RWPE1 (cell line): ENCODE data around the gene LPIN1.
"Not testable (repeated sequence)": the region's sequence is repeated elsewhere in the genome, so short reads cannot be mapped to it uniquely, and the experiment has no call there.

Source experiments
- CTCF ChIA-PET: fragments of 350-600 bp; sonication (Branson Sonifier 250); formaldehyde crosslinking; extraction: SDS; loops from one replicate; lab custom pipeline; 2021; lab: Yijun Ruan, JAX
- POLR2A ChIA-PET: fragments of 400-600 bp; formaldehyde crosslinking; extraction: SDS; loops from one replicate; lab custom pipeline; 2020; ENCODE audit warnings: antibody characterized with exemption; ENCODE audit not compliant: low non-redundant PET; lab: Yijun Ruan, JAX
- DNase-seq: peaks from one replicate; pipeline ENCODE4 v3.0.0; 2012; ENCODE audit warnings: low spot score
- H3K27ac ChIP-seq: fragments of 450-650 bp; 2 replicates; pipeline ENCODE4 v1.5.1; 2017
- TF ChIP-seq, protein P1 (sequence below): fragments of 450-650 bp; conservative IDR thresholded peaks from 2 replicates; pipeline ENCODE4 v1.5.1; 2017; ENCODE audit warnings: low read depth, mild to moderate bottlenecking

Gene LPIN1

DNA sequence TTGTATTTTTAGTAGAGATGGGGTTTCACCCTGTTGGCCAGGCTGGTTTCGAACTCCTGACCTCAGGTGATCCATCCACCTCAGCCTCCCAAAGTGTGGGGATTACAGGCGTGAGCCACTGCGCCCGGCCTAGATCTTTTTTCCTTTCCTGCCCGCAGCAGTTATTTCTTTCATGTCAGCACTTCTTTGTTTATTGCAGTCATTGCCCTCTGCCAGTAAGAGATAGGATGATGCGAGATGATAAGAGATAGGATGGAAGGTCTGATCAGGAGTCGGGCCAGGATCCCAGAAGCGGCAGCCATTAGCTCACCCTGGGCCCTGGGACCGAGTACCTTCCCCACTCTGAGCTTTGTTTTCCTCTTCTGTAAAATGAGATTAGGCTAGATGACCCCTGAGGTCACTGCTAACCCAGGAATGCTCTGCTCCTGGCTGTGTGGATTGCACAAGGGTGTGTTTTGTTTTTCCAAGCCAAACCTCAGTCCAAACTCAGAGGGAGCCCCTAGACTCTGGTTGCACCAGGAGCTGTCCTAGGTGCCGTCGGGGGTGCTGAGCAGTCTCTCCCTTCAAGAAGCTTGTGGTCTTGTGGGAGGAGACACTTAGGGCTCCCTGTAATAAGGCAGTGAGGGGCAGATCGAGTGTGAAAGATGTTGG lies 63.3 kb downstream of the LPIN1 start:
- CTCF ChIA-PET = no interaction called here

DNA sequence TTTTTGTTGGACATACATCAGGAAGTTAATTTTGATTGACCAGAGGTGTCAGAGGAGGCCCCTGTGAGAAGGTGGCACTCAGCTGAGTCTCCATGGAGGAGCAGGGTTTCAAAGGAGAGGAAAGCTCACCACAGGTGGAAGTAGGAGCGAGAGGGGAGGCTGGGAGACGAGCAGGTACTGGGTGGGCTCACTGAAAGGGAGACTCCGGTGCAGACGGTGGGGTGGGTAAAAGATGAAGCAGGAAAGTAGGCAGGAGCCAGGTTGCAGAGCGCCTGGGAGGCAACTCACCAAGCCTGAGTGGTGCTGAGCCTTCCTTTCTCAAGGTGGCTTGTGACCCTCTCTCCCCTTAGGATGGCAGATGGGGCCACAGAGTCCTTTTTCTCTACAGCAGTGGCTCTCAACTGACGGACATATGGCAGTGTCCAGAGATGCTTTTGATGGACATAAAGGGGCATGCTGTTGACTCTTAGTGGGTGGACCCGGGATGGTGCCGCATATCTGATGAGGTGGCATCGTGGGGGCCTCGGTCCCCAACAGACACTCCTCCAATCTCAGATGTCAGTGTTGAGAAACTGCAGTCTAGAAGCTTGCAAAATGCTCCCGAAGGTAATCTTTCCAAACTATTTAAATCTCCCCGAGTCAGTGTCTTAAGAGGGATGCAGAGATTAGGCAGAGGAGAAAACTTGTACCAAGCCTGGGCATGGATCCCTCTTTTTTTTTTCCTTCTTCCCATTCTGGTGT lies 64.0 kb downstream of the LPIN1 start:
- no peak overlapping the region for H3K27ac ChIP-seq
- TF ChIP-seq, protein P1, sequence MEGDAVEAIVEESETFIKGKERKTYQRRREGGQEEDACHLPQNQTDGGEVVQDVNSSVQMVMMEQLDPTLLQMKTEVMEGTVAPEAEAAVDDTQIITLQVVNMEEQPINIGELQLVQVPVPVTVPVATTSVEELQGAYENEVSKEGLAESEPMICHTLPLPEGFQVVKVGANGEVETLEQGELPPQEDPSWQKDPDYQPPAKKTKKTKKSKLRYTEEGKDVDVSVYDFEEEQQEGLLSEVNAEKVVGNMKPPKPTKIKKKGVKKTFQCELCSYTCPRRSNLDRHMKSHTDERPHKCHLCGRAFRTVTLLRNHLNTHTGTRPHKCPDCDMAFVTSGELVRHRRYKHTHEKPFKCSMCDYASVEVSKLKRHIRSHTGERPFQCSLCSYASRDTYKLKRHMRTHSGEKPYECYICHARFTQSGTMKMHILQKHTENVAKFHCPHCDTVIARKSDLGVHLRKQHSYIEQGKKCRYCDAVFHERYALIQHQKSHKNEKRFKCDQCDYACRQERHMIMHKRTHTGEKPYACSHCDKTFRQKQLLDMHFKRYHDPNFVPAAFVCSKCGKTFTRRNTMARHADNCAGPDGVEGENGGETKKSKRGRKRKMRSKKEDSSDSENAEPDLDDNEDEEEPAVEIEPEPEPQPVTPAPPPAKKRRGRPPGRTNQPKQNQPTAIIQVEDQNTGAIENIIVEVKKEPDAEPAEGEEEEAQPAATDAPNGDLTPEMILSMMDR = no peak
- POLR2A ChIA-PET = no interaction called here
- no peak for DNase-seq
- CTCF ChIA-PET = interaction anchor here (0.7 kb wide), 1 partner anchor 226 kb away, joined by 4 read pairs; no protein-coding TSS in a partner anchor

More for the DNA sequence above, 63.3 kb downstream of the LPIN1 start:
- POLR2A ChIA-PET = no interaction called here
- H3K27ac ChIP-seq = no peak overlapping the region
- TF ChIP-seq, protein P1 = no peak
- DNase-seq = no peak

DNA sequence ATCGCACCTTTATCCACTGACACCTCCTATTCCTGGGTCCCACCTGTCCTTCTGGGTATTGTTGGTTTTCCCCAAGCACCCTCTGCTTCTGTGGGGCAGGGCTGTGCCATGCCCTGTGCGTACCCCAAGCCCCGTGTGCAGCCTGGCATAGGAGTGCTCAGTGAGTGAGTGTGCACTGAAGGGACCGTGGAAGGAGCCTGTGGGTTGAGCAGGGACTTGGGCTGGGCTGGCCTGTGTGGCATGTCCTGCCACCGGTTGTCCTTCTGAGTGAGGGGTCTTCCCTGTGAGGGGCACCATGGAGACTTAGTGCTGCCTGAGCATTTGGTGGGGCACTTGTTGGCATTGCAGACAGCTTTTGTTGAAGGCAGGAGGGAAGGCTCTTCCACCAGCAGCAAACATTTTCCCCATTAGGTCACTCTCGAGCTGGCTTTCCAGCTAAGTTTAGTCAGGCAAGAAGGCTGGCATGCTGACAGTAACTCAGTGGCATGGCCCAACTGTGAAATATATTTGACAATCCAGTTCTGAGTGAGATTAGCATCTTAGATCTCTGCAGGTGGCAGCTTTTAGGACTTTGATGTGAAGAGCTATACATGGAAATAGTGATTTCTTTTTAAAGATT lies 64.7 kb downstream of the LPIN1 start:
- ChIA-PET CTCF (interaction anchor here (0.6 to 0.7 kb wide), 2 partner anchors 227 to 909 kb away, joined by 3 to 4 read pairs; no protein-coding TSS in a partner anchor), POLR2A (no interaction called here)
- DNase-seq = no peak
- no peak overlapping the region for H3K27ac ChIP-seq
- TF ChIP-seq, protein P1 = no peak

DNA sequence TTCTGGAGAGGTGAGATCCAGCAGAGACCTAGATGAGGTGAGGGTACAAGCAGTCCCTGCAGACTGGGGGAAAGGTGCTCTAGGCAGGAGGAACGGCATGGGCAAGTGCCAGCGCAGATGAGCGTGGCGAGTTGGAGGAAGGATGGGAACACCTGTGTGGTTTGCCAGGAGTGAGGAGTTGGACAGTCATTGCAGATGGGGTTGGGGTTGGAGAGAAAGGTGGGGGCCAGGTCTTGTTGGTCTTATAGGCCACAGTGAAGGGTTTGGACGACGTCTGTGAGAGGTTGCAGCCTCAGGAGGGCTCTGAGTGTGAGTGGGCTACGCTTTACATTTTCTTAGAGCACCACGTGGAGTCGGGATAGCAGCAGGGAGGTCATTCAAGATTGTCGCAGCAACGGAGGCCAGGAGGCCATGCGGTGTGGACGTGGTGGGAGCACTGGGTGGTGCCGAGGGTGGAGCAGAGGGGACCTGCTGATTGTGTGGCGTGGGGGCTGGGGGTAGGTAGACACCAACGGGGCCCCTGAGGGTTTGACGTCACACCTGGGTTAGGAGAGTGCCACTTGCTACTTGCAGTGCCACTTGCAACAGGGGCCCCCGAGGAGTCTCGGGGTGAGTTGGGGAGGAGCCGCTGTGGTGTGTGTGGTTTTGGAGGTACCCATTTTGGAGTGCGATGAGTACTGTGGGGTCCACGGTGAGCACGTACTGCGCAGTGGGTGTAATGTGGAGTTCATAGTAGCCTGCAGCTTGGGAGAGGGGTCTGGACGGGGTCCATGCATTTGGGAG lies 66.2 kb downstream of the LPIN1 start:
- ChIA-PET CTCF (no interaction called here), POLR2A (no interaction called here)
- H3K27ac ChIP-seq = no peak overlapping the region
- DNase-seq = no peak
- TF ChIP-seq, protein P1 = no peak

DNA sequence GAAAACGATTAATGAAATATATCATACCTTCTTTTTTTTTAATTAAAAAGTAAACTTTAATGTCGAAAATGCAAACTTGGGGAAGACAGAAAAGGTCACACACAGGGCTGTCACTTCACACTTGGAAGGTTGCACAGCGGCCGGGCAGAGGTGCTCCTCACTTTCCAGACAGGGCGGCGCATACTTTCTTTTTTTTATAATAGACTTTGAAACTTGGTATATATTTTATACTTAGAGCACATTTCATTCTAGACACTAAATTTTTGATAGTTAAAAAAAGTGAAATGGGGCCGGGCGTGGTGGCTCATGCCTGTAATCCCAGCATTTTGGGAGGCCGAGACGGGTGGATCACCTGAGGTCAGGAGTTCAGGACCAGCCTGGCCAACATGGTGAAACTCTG lies 66.9 kb downstream of the LPIN1 start:
- DNase-seq, POLR2A ChIA-PET, CTCF ChIA-PET: not testable (repeated sequence)

GRCh38 chr2:11813951-11814350 lies 67.5 kb downstream of the LPIN1 start:
- CTCF ChIA-PET = no interaction called here
- TF ChIP-seq, protein P1 = no peak
- DNase-seq = no peak
- POLR2A ChIA-PET = no interaction called here
- H3K27ac ChIP-seq = no peak overlapping the region

More for the DNA sequence above, 66.9 kb downstream of the LPIN1 start:
- H3K27ac ChIP-seq = not testable (repeated sequence)
